Liver (tissue), 9 donors: ENCODE measurements around the gene FOXP3. TPM values are rescaled to one million over a fixed set of nuclear protein-coding genes. Genes with fewer than 3 reads are reported as not detected.
"Not testable (repeated sequence)": the region's sequence is repeated elsewhere in the genome, so short reads cannot be mapped to it uniquely, and the experiment has no call there.

Source experiments
- DNase-seq: peaks from one replicate; pipeline ENCODE4 v3.0.0-alpha.2; 2017; ENCODE audit warnings: low spot score
- H3K27ac ChIP-seq, 2 donors: one replicate each; pipeline ENCODE4 v1.7.0; 2013; ENCODE audit warnings: inconsistent platforms in 2 of 2, low read length in 2 of 2, control low read depth in 1 of 2, low read depth in 1 of 2, mild to moderate bottlenecking in 1 of 2
- H3K27me3 ChIP-seq, 4 donors: one replicate each; pipeline versions ENCODE4 v1.6.1 to v1.7.0; 2013; ENCODE audit warnings: low read length in 3 of 4, inconsistent platforms in 1 of 4, mild to moderate bottlenecking in 1 of 4, moderate library complexity in 1 of 4; ENCODE audit not compliant: control insufficient read depth in 4 of 4, insufficient read depth in 4 of 4
- H3K36me3 ChIP-seq, 4 donors: one replicate each; pipeline versions ENCODE4 v1.6.1 to v1.7.0; 2013; ENCODE audit warnings: low read length in 3 of 4, mild to moderate bottlenecking in 3 of 4, low read depth in 1 of 4, moderate library complexity in 1 of 4; ENCODE audit not compliant: control insufficient read depth in 4 of 4, insufficient read depth in 3 of 4
- H3K4me1 ChIP-seq, 4 donors: one replicate each; pipeline versions ENCODE4 v1.6.1 to v1.7.0; 2013; ENCODE audit warnings: low read length in 3 of 4, mild to moderate bottlenecking in 3 of 4, moderate library complexity in 1 of 4; ENCODE audit not compliant: control insufficient read depth in 4 of 4, insufficient read depth in 4 of 4
- H3K4me3 ChIP-seq, 3 donors: one replicate each; pipeline versions ENCODE4 v1.6.1 to v1.7.0; 2013; ENCODE audit warnings: low read length in 3 of 3, control low read depth in 1 of 3, low read depth in 1 of 3, mild to moderate bottlenecking in 1 of 3
- H3K9ac ChIP-seq, 2 donors: one replicate each; pipeline ENCODE4 v1.7.0; 2013; ENCODE audit warnings: low read length in 2 of 2, mild to moderate bottlenecking in 2 of 2, moderate library complexity in 2 of 2, control low read depth in 1 of 2, low read depth in 1 of 2
- H3K9me3 ChIP-seq, 4 donors: one replicate each; pipeline versions ENCODE4 v1.6.1 to v1.7.0; 2013; ENCODE audit warnings: low read length in 3 of 4; ENCODE audit not compliant: control insufficient read depth in 4 of 4
- CTCF ChIP-seq: fragments of 150-350 bp; IDR thresholded peaks from 2 replicates; pipeline ENCODE4 v1.5.1; 2017; ENCODE audit warnings: improper control_type of control experiment, low read depth, low read length; ENCODE audit not compliant: missing input control
- EGR1 ChIP-seq, 2 donors: IDR thresholded peaks; 2 replicates each; pipeline ENCODE4 v1.6.1; 2016 to 2018; ENCODE audit warnings: antibody characterized with exemption in 2 of 2, low read depth in 2 of 2
- FOXA1 ChIP-seq: IDR thresholded peaks from 2 replicates; pipeline ENCODE4 v1.6.1; 2016; ENCODE audit warnings: antibody characterized with exemption
- FOXA2 ChIP-seq: IDR thresholded peaks from 2 replicates; pipeline ENCODE4 v1.6.1; 2016; ENCODE audit warnings: antibody characterized with exemption
- GABPA ChIP-seq, 2 donors: IDR thresholded peaks in 1 of 2; conservative IDR thresholded peaks in 1 of 2; 2 replicates each; pipeline ENCODE4 v1.6.1; 2016; ENCODE audit warnings: antibody characterized with exemption in 2 of 2, mild to moderate bottlenecking in 1 of 2, moderate library complexity in 1 of 2
- HNF4A ChIP-seq, 2 donors: conservative IDR thresholded peaks; 2 replicates each; pipeline ENCODE4 v1.6.1; 2016; ENCODE audit warnings: antibody characterized with exemption in 2 of 2, mild to moderate bottlenecking in 2 of 2
- NR2F2 ChIP-seq: IDR thresholded peaks from 2 replicates; pipeline ENCODE4 v1.6.1; 2016; ENCODE audit warnings: antibody characterized with exemption
- RAD21 ChIP-seq, 2 donors: IDR thresholded peaks; 2 replicates each; pipeline ENCODE4 v1.6.1; 2016; ENCODE audit warnings: antibody characterized with exemption in 2 of 2, mild to moderate bottlenecking in 2 of 2
- REST ChIP-seq: IDR thresholded peaks from 2 replicates; pipeline ENCODE4 v1.6.1; 2016; ENCODE audit warnings: antibody characterized with exemption, mild to moderate bottlenecking
- RXRA ChIP-seq, 2 donors: IDR thresholded peaks; 2 replicates each; pipeline ENCODE4 v1.6.1; 2017 to 2018; ENCODE audit warnings: antibody characterized with exemption in 2 of 2, mild to moderate bottlenecking in 1 of 2
- SP1 ChIP-seq: IDR thresholded peaks from 2 replicates; pipeline ENCODE4 v1.6.1; 2018; ENCODE audit warnings: antibody characterized with exemption, mild to moderate bottlenecking
- TAF1 ChIP-seq: conservative IDR thresholded peaks from 2 replicates; pipeline ENCODE4 v1.6.1; 2016; ENCODE audit warnings: antibody characterized with exemption, mild to moderate bottlenecking
- YY1 ChIP-seq: IDR thresholded peaks from 2 replicates; pipeline ENCODE4 v1.6.1; 2016; ENCODE audit warnings: antibody characterized with exemption, mild to moderate bottlenecking
- WGBS: extraction: QIAGEN DNeasy Blood & Tissue Kit; methylation state at CpG from one replicate; pipeline ENCODE4 v1.1.7; 2013; 5-methylcytosine and 5-hydroxymethylcytosine counted together
- polyA plus RNA-seq, 2 donors: library from polyadenylated mRNA; stranded (reverse) in 1 of 2; unstranded in 1 of 2; fragments of 200-250 nt in 1 of 2; fragments of >200 nt in 1 of 2; fragmentation: Nextera tagmentation in 1 of 2; extraction: Ambion mirVana in 1 of 2; gene quantifications; one replicate each; pipeline versions ENCODE4 v1.2.1 to v1.2.3, GENCODE V29; 2013 to 2015
- total RNA-seq, 2 donors: library from RNA; depleted of rRNA; stranded (reverse); fragments of >200 nt; gene quantifications; one replicate each; pipeline ENCODE4 v1.2.3, GENCODE V29; 2014
- donor health status: healthy.
- donor health status: healthy.
- donor health status: healthy.
- donor health status: healthy.
- donor health status: healthy.

The FOXP3 gene
- total and polyA plus RNA-seq, 4 donors: 0.05 to 0.65 (median 0.19) TPM

DNA sequence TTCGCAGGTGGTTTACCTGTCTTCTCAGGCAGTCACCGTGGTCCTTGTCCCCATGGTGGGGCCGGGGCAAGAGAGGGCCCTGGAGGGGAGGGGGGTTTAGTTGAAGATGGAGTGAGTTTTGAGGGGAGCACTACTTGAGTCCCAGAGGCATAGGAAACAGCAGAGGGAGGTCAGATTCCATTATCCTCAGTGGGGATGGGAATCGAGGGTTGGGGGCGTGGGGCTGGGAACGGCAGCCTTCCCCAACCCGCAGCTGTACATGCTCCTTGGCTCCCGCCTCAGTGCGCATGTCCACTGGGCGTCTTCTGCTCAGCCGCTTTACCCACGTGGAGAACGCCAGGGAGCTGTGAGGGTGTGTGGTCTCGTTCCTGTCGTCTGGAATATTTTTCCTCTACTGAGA lies 38.8 kb upstream of the FOXP3 start, which contains the start of gene GAGE10:
GAGE10 (plus strand) TSS at position 301 of the 400 bp plus-strand sequence. CDS start 1,214 bp downstream, outside the sequence.
- H3K27ac ChIP-seq: no peak within 1 kb of the TSS
- no peak for DNase-seq
- no peak for TF ChIP-seq HNF4A (conservative IDR thresholded peaks at IDR 0.05)
- H3K9me3 ChIP-seq: no peaks in the 10 kb centered on the region
- H3K9ac ChIP-seq: no peak within 1 kb of the TSS
- no peak within 1 kb of the TSS for H3K4me3 ChIP-seq
- no peaks in the 10 kb centered on the region for H3K36me3 ChIP-seq
- H3K4me1 ChIP-seq: no peaks in the 10 kb centered on the region
- H3K27me3 ChIP-seq: no peaks in the 10 kb centered on the region
- 89% methylated on average over 15 of the region's 15 CpGs for WGBS

GRCh38 chrX:49300703-49301102 lies 36.2 kb upstream of the FOXP3 start:
- 88% methylated on average over 1 of the region's 1 CpG for WGBS
- no peak overlapping the region for H3K4me3 ChIP-seq
- DNase-seq: no peak

GRCh38 chrX:49299293-49299692 lies 34.8 kb upstream of the FOXP3 start:
- not testable (repeated sequence) for H3K4me1 ChIP-seq, DNase-seq, H3K27ac ChIP-seq, H3K4me3 ChIP-seq, H3K36me3 ChIP-seq, H3K9me3 ChIP-seq, H3K9ac ChIP-seq, H3K27me3 ChIP-seq
- 92% methylated on average over 5 of the region's 5 CpGs for WGBS

More at GRCh38 chrX:49300703-49301102, 36.2 kb upstream of the FOXP3 start:
- Histone ChIP-seq H3K27me3 (no peaks in the 10 kb centered on the region), H3K9me3 (no peaks in the 10 kb centered on the region), H3K9ac (no peak overlapping the region), H3K36me3 (no peaks in the 10 kb centered on the region), H3K27ac (no peak overlapping the region), H3K4me1 (no peaks in the 10 kb centered on the region)
- TF ChIP-seq RAD21 (IDR thresholded peaks at IDR 0.05) (no peak), RXRA (IDR thresholded peaks at IDR 0.05) (no peak), GABPA (IDR thresholded peaks at IDR 0.05 in 1 of 2, conservative IDR thresholded peaks at IDR 0.05 in 1 of 2) (no peak), REST (no peak), TAF1 (no peak), FOXA1 (no peak), CTCF (no peak), SP1 (no peak), YY1 (no peak), EGR1 (IDR thresholded peaks at IDR 0.05; ENCODE audit: low read depth in 2 of 2) (no peak), NR2F2 (no peak), FOXA2 (no peak)
